Measurements from ENCODE around the gene TUBB2A.
"Not testable (repeated sequence)": the region's sequence is repeated elsewhere in the genome, so short reads cannot be mapped to it uniquely, and the experiment has no call there.

Gene TUBB2A

GRCh38 chr6:3152689-3153088, 4.7 kb downstream of the TUBB2A start:
- no peak for DNase-seq (ENCODE audit: low read depth)

GRCh38 chr6:3151691-3152090, 5.7 kb downstream of the TUBB2A start:
- DNase-seq (ENCODE audit: low read depth), result no peak

DNA sequence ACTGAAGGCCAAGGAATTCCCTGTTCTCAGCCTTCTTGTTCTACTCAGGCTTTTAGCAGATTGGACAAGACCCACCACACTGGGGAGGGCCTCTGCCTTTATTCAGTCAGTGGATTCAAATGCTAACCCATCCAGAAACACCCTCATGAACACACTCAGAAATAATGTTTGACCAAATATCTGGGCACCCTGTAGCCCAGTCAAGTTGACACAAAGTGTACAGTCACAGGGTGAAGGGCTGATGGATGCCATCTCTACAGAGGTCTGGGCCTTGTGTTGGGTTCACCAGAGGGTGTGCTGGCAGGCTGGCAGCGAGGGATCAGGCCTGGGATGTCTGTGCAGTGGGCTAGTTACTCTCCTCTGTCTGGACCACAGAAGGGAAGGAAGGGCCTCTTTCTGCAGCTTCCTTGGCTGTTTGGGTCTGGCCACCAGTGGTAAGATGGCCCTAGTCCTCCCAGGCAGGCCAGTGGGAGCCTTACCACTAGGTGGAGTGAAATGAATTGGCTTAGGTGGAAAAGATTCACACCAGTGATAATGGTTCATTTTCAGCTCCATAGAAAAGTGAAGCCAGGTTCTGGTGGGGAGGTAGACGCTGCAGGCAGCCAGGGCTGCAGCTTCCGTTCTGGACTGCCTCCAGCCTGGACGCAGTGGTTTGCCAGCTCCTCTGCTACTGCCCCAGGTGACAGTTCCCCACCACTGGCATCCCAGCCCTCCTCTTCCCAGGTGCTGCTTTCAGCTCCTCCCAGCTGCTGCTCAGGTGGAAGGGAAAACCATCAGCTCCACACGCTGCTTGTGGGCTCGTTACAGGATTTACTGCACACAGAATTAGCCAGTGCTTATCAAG, 9.2 kb downstream of the TUBB2A start:
- no peak for DNase-seq (ENCODE audit: low read depth)

GRCh38 chr6:3144571-3144970, 12.8 kb downstream of the TUBB2A start:
- DNase-seq (ENCODE audit: low read depth), result no peak

DNA sequence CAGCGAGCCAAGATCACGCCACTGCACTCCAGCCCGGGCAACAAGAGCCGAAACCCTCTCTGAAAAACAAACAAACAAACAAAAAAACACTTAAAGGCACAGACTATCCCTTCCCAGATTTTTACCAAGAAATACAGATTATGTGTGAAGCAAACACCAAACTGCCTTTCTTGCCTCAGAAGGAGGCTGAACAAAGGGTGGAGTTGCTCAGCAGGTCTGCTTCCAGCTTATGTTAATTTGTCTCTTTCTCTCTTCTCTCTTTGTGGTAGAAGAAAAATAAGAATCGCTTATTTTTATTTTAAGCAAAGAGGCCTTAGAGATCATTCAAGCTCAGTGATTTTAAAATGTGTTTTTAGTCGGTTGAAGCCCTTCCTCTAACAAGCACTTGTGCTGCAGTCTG, 14.2 kb downstream of the TUBB2A start:
- DNase-seq (ENCODE audit: low read depth), result no peak

DNA sequence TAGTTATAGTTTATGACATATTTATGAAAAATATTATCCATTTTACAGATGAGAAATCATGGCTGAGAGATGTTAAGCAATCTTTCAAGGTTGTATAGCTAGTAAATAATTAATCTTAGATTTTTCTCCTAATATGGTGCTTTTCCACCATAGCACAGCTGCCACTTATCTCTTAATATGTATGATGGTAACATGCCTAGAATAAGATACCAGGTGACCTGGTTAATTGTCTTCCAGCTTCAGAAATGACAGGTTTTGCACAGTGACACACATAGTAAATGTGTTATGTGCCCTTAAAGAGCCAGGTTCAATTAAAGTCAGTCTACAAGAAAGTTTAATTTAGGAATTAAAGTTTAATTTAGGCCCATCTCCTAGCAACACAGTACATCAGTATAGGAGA, 14.8 kb downstream of the TUBB2A start:
- no peak for DNase-seq (ENCODE audit: low read depth)

- no peak for DNase-seq (ENCODE audit: low read depth)
These were observed 17.1 kb downstream of the TUBB2A start for GRCh38 chr6:3140201-3140600.

DNA sequence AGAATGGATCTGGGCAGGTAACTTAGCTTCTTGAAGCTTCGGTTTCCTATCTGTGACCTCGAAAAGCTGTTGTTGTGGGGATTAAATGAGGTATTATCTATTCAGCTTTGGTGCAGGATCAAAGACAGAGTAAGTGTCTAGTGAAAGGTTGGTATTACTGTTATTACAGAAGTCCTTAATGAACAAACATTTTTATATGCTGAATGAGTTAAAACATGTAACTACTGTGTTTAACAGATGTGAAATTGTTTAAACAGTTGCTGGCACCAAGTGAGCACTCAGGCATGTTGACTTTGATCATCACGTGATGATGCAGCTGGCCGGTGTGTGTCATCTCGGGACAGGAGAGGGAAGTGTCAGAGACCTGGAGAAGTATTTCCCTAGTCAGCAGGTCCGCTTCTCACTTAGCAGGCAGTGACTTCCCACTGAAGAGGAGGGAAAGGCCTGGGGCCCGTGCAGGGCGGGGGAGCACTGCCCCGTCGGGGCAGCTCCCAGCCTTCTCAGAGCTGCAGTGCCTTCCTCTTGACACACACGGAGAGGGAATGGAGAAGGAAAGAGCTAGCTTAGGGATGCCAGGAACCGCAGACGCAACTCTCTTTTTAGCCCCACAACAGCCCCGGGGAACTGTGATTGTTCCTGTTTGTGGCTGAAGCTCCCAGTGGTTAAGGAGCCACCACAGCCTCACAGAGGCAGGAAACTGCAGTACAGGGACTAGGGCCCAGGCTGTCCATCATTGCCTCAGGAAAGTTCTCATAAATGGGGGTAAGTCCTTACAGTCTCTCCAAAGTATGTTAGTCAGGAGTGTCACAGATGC, 18.0 kb downstream of the TUBB2A start:
- DNase-seq (ENCODE audit: low read depth), result no peak

DNA sequence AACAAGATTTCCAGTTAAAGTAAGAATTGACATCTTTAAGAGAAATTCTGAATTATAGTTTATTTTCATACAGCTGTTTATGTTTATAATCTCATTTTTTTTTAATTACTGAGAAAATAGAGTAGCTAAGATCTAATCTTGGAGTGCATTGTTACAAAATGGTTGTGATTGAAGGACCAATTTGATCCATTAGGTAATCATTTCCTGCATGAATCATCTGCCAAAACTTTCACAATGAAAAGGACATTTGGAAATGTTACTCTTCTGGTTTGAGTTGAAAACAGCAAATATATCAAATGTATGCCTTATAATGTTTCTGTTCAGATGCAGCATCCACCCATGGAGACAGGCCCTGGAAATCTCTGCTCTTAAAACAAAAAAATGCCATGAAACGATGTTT, 19.0 kb downstream of the TUBB2A start:
- DNase-seq (ENCODE audit: low read depth), result no peak

DNA sequence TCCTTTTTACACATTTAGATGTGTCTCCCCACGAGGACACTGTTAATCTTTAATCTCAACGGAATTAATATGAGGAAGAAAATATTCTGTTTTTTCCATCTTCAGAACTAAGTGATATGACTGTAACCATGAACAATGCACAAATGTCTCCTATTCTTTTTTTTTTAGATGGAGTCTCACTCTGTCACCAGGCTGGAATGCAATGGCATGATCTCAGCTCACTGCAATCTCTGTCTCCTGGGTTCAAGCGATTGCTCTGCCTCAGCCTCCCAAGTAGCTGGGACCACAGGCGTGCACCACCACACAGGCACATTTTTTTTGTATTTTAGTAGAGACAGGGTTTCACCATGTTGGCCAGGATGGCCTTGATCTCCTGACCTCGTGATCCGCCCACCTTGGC, 19.5 kb downstream of the TUBB2A start:
- DNase-seq (ENCODE audit: low read depth), result not testable (repeated sequence)

DNA sequence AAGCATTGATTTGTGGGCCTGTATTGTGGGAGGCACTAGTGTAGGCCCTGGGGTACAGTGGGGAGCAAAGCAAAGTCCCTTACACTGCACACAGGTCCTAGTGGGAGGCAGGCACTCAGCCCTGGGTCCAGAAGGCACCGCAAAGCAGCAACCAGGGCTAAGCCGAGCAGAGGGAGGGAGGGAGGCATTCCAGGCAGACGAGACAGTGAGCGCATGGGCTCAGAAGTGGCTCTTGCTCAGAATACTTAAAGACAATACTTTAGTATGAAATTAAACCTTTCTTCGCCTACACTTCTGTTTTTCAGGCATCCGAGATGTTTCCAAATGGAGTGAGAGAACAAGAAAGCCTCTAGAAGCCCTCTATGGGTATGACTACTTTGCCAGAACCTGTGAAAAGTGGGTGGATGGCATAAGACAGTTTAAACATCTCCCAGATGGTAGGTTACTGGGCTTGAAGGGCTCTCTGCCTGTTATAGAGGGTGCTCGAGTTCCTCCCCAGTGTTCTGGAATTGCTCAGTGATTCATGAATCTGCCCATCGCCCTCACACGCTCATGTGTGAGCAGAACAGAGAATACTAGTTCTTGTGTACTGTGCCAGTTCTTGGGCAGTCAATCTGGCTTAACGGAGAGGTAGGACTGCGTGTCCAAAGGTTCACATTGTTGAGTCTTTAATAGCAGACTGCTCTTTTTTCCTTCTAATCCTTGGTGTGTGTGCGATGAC, 20.1 kb downstream of the TUBB2A start:
- no peak for DNase-seq (ENCODE audit: low read depth)

- DNase-seq (ENCODE audit: low read depth), result no peak
These were observed 20.9 kb downstream of the TUBB2A start for GRCh38 chr6:3136292-3137011.

GRCh38 chr6:3135668-3136291, 21.6 kb downstream of the TUBB2A start:
- no peak for DNase-seq (ENCODE audit: low read depth)

GRCh38 chr6:3133515-3133914, 23.8 kb downstream of the TUBB2A start:
- DNase-seq (ENCODE audit: low read depth), result no peak

GRCh38 chr6:3131695-3132094, 25.6 kb downstream of the TUBB2A start:
- DNase-seq (ENCODE audit: low read depth), result no peak

DNA sequence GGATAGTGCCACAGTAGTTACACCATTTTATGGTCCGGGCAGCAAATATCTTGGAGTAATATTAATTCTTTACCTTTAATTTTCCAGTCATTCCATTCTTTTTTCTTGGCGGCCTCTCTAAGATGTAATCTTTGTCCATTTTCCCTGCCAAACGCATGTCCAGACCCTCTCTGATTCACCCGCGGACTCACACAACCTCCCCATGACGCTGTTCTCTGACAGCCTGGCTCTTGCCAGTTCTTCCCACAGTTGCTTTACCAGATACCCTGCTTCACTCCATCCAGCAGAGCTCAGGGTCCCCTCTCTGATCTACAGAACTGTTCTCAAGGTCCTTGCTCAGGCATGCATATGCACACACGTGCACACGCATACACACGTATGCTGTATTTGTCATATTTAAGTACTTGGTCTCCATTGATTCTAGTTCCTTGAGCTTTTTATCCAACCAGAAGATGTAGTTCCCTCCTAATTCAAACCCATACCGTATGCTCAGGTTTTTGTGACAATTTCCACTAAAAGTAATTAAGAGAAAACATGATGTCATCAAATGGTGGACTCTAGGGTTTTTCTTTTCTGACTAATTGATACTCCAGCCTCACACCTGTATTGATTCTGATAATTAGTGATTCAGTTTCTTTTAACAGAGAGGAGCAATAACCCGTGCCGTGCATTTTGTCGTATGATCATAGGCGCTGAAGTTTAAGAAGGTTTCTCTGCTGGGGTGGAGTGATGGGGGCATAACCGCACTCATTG, 28.8 kb downstream of the TUBB2A start:
- no peak for DNase-seq (ENCODE audit: low read depth)

GRCh38 chr6:3125815-3126214, 31.5 kb downstream of the TUBB2A start:
- no peak for DNase-seq (ENCODE audit: low read depth)

DNA sequence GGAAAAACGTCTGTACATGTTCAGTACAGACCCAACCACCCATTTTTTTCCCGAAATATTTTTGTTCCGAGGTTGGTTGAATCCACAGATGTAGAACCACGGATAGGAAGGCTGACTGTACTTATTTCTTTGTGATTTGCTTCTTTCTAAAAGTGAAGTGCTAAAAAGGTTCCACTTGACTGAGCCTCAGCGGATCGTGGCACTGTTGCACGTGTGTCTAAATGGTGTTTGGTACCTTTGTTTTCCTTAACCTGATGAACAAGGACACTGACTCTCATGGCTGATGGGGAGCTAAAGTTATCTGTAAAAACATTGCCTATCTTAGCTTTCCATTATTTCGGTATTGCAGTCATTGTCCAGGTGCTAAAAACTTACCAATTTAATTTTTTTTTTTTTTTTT, 32.7 kb downstream of the TUBB2A start:
- no peak for DNase-seq (ENCODE audit: low read depth)

DNA sequence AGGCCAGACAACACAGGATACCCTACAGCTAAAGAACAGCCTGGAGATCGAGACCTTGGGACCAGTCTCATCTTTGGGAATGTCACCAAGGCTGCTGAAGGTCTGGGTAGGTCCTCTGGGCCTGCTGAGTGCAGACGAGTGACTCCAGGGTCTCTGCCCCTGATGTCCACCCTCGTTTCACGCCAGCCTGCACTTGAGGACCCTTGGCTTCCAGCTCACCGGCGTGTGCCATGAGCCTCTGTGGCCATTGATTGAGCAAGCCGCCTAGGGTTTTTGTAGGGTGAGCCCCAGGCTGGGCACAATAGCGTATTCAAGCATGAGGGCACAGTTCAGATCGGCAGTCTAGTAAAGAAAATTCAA, 34.5 kb downstream of the TUBB2A start:
- no peak for DNase-seq (ENCODE audit: low read depth)

DNA sequence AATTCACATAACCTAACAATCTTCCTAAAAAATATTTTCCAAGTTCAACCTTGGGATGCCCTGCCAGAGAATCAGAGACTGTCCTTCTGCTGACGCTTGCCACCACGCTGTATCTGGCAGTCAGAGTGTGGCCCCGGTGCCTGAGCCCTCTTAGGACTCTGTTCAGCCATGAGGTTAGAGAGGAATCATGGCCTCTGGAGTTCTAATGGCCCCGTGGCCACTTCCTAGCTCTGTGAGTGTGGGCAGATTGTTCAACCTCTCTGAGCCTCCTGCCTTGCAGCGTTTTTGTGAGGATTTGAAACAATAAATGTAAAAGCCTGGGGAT, 36.6 kb downstream of the TUBB2A start:
- no peak for DNase-seq (ENCODE audit: low read depth)
